NB4 (cell line): Measurements from ENCODE around the gene RPS19BP1.

Experiments
- DNase-seq: peaks from one replicate; pipeline ENCODE4 v3.0.0; 2010; ENCODE audit warnings: low read depth
- H3K4me3 ChIP-seq: one replicate; pipeline ENCODE4 v1.5.1; 2011; ENCODE audit warnings: mild to moderate bottlenecking, low read depth, low read length, moderate library complexity
- CTCF ChIP-seq: IDR thresholded peaks from one replicate; pipeline ENCODE4 v1.5.1; 2012; ENCODE audit warnings: low read depth, low read length
- MAX ChIP-seq: IDR thresholded peaks from 2 replicates; pipeline ENCODE4 v1.6.1; 2011; ENCODE audit warnings: low read depth, low read length
- MYC ChIP-seq: IDR thresholded peaks from 2 replicates; pipeline ENCODE4 v1.6.1; 2011; ENCODE audit warnings: low read depth, low read length
- POLR2A ChIP-seq: IDR thresholded peaks from 2 replicates; pipeline ENCODE4 v1.6.1; 2011; ENCODE audit warnings: mild to moderate bottlenecking; ENCODE audit not compliant: insufficient read length; ENCODE audit errors: extremely low read depth

RPS19BP1 gene

GRCh38 chr22:39493759-39494158, 38.8 kb downstream of the RPS19BP1 start:
- no peak for DNase-seq
- TF ChIP-seq MAX, result no peak
- no peak overlapping the region for H3K4me3 ChIP-seq

GRCh38 chr22:39492186-39492585, 40.4 kb downstream of the RPS19BP1 start:
- TF ChIP-seq POLR2A (no peak), MYC (no peak), CTCF (no peak), MAX (no peak)
- no peak for DNase-seq
- no peak overlapping the region for H3K4me3 ChIP-seq

- DNase-seq, result no peak
- TF ChIP-seq CTCF (no peak), POLR2A (no peak), MAX (no peak), MYC (no peak)
- no peak overlapping the region for H3K4me3 ChIP-seq
Observed at GRCh38 chr22:39491696-39492095, 40.9 kb downstream of the RPS19BP1 start.

- DNase-seq, result no peak
- no peak overlapping the region for H3K4me3 ChIP-seq
- TF ChIP-seq CTCF (no peak), POLR2A (no peak), MYC (no peak), MAX (no peak)
Observed at GRCh38 chr22:39490966-39491680, 41.4 kb downstream of the RPS19BP1 start.

- DNase-seq, result peak; percentile 77
- no peak overlapping the region for H3K4me3 ChIP-seq
- TF ChIP-seq CTCF (no peak), POLR2A (no peak), MAX (peak; percentile 95), MYC (0 out of 2 replicates have a peak, but pooled peaks have one; percentile 51)
Observed at GRCh38 chr22:39490135-39490798, 42.3 kb downstream of the RPS19BP1 start.
